ENCODE measurements around the gene NOL11.
"Not testable (repeated sequence)": the region's sequence is repeated elsewhere in the genome, so short reads cannot be mapped to it uniquely, and the experiment has no call there.

NOL11 gene

DNA sequence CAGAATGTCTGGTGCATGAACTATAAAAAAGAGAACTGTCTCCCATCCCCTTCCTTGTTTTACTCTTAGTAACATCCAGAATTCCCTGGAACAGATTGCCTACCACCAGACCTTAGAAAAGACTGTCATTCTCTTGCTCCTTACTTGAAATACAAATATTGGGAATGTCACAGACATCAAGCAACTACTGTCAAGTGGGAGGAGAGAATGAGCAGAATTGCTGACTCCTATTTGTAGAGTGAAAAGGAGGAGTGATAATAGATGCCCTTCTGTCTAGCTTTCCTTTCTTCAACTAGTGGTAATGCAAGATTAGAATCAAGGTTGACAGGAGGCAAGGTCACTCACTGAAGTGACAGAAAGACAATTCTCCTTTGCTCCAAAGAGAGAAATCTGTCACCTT, 23.9 kb upstream of the NOL11 start:
- no peak overlapping the region for H3K27ac ChIP-seq
- TF ChIP-seq, protein P1, sequence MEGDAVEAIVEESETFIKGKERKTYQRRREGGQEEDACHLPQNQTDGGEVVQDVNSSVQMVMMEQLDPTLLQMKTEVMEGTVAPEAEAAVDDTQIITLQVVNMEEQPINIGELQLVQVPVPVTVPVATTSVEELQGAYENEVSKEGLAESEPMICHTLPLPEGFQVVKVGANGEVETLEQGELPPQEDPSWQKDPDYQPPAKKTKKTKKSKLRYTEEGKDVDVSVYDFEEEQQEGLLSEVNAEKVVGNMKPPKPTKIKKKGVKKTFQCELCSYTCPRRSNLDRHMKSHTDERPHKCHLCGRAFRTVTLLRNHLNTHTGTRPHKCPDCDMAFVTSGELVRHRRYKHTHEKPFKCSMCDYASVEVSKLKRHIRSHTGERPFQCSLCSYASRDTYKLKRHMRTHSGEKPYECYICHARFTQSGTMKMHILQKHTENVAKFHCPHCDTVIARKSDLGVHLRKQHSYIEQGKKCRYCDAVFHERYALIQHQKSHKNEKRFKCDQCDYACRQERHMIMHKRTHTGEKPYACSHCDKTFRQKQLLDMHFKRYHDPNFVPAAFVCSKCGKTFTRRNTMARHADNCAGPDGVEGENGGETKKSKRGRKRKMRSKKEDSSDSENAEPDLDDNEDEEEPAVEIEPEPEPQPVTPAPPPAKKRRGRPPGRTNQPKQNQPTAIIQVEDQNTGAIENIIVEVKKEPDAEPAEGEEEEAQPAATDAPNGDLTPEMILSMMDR (conservative IDR thresholded peaks at IDR 0.05), result no peak

DNA sequence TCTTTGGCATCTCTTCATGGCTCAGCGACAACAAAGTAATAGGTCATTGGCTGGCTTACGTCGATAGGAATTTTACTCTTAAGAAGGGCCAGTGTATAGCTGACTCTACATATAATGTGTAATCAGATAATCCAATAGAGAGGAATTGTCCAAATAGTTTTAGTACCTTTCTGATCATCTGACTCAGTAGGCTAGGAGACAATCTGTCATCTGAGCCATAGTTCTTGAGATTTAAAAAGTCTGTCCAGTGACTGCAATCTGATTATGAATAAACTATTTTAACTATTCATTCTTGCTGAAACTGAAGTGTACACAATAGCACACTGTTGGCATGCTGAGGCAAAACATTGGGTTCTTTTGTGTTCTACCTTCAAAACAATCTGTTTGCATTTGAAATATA, 21.4 kb upstream of the NOL11 start:
- TF ChIP-seq, protein P1 (conservative IDR thresholded peaks at IDR 0.05), result no peak
- H3K27ac ChIP-seq, result no peak overlapping the region

DNA sequence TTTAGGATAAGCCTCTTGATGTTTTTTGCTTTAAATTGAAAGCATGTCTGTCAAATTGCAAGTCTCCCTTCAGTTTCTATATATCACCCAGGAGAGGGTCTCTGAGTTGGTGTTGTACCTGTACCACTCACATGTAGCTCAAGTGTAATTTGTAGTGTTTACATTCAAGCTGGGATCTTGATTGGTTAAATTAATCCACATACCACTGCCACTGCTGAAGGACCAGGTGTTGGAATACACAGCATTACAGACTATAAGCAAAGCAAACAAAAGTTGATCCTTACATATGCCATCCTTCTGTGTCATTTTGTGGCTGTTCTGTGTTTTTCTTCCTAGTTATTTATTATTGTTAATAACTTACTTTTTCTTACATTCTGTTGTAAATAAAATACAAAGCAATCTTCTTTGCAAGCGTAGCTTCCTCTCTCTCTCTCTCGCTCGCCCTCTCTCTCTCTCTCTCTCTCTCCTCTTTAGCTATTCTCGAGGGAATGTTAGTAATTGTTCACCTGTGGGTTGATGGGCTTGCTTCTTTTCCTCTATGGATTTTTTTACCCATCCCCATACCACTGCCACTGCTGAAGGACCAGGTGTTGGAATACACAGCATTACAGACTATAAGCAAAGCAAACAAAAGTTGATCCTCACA, 20.8 kb upstream of the NOL11 start:
- TF ChIP-seq, protein P1 (conservative IDR thresholded peaks at IDR 0.05), result no peak
- no peak overlapping the region for H3K27ac ChIP-seq

DNA sequence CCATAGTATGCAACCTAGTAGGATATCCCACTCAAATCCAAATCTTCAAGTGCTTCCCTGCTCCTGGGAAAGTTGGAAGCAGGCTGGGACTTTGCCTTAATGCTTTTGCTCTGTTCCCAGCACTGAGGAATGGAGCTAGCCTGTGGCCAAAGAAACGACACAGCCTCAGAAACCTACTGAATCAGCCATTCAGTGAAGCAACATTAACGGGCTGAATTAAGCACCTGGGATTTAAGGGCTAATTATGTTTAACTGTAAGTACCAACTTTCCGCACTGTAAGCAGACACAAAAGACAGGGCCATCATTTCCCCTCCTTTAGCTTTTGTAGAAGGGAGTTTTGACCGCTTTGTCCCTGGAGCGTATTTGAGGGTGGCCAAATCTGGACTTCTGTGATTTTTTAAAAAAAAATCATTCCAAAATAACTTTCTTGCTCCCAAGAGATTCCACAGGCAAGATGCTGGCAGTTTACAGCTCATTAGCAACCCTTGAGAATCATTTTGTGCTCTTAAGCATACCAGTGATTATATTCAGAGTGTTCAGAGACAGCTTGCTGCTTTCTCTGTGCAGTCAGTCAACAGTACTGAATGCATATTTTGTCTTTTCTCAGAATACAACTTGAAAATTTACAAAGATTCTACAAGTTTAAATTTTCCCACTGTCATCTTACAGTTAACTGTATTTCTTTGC, 17.6 kb upstream of the NOL11 start:
- TF ChIP-seq, protein P1 (conservative IDR thresholded peaks at IDR 0.05), result no peak
- H3K27ac ChIP-seq, result no peak overlapping the region

DNA sequence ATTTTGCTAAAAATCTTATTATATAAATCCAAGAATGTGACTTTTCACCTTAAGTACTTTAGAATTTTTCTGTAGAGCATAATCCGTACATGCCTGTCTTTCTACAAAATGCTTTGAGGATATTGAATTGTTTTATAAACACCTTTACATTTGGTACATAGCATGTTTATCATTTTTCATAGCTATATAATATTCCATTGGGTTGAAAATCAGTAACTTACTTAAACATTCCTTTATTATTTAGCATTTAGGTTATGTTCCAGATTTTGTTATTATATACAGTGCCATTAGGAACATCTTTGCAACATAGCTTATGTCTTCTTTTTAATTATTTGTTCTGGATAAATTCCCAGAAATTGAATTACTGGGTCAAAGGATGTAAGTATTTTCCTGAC, 17.0 kb upstream of the NOL11 start:
- TF ChIP-seq, protein P1 (conservative IDR thresholded peaks at IDR 0.05), result no peak
- H3K27ac ChIP-seq, result no peak overlapping the region

DNA sequence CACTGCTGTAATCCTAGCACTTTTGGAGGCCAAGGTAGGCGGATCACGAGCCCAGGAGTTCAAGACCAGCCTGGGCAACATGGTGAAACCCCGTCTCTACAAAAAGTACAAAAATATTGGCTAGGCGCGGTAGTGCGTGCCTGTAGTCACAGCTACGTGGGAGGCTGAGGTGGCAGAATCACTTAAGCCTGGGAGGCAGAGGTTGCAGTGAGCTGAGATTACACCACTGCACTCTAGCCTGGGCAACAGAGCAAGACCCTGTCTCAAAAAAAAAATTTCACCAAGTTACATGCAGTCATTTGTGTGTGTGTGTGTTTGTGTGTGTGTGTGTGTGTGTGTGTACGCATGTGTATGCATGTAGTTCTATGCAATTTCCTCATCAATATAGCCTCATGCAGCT, 14.9 kb upstream of the NOL11 start:
- H3K27ac ChIP-seq, result not testable (repeated sequence)

DNA sequence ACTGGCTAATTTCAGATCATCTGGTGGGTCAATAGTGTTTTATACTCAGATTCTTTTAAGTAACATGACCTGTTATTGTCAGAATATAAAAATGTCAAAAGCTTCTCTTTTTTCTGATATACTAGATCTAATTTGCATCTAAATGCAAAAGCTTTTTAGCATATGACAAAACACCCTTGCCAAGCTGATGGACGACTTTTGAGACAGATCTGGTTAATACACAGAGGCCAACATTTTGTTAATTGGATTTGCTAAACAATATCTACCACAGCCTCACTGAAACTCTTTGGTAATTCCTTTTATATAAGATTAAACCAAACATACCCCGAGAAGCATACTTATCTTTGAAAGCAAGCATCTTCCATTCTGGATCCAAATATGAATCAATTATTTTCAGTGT, 10.3 kb upstream of the NOL11 start:
- TF ChIP-seq, protein P1 (conservative IDR thresholded peaks at IDR 0.05), result no peak
- H3K27ac ChIP-seq, result no peak overlapping the region

DNA sequence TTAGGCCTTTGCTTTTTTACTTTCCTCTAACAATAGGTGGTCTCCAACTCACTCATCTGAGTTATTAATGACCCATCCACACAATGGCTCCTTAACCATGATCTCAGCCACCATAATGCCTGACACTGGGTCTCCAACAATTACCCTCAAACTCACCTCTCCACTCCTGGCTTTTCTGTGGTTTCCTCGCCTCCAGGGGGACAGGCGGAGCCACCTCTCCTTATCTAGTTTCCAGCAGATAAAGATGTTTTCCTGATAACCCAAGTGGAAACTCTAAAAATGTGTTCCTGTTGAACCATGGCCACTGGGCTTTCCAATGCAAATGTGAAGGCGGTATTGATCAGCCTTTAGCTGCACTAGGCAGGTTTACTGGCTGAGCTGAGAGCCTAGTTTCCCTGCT, 9.4 kb upstream of the NOL11 start:
- no peak overlapping the region for H3K27ac ChIP-seq
- TF ChIP-seq, protein P1 (conservative IDR thresholded peaks at IDR 0.05), result no peak
